Stomach (tissue), 9 donors: ENCODE measurements around the gene STPG4. TPM values are rescaled to one million over a fixed set of nuclear protein-coding genes. Genes with fewer than 3 reads are reported as not detected.

Source experiments
- DNase-seq, 2 donors: peaks; one replicate each; pipeline versions ENCODE4 v3.0.0 to v3.0.0-alpha.2; 2013 to 2019
- H3K27ac ChIP-seq, 5 donors: fragments of 200-600 bp in 4 of 5; sonication (generic) in 4 of 5; one replicate each; pipeline ENCODE4 v1.5.1; 2013 to 2019; ENCODE audit warnings: mild to moderate bottlenecking in 1 of 5, moderate library complexity in 1 of 5
- H3K27me3 ChIP-seq, 3 donors: fragments of 200-600 bp; sonication (generic); one replicate each; pipeline ENCODE4 v1.5.1; 2017 to 2019; ENCODE audit warnings: mixed run types in 1 of 3
- H3K36me3 ChIP-seq, 4 donors: fragments of 200-600 bp; sonication (generic); 1 replicate in 3 of 4; 2 replicates in 1 of 4; pipeline ENCODE4 v1.5.1; 2016 to 2019
- H3K4me1 ChIP-seq, 4 donors: fragments of 200-600 bp; sonication (generic); one replicate each; pipeline ENCODE4 v1.5.1; 2016 to 2019
- H3K4me3 ChIP-seq, 4 donors: fragments of 200-600 bp; sonication (generic) in 3 of 4; one replicate each; pipeline ENCODE4 v1.5.1; 2016 to 2019; ENCODE audit warnings: mild to moderate bottlenecking in 1 of 4
- H3K9me3 ChIP-seq, 4 donors: fragments of 200-600 bp; sonication (generic); one replicate each; pipeline ENCODE4 v1.5.1; 2016 to 2019
- EP300 ChIP-seq: sonication (generic); formaldehyde crosslinking; IDR thresholded peaks from one replicate; pipeline ENCODE4 v1.6.1; 2017; ENCODE audit warnings: antibody characterized with exemption
- POLR2A ChIP-seq, 4 donors: fragments of 450-650 bp; IDR thresholded peaks; one replicate each; pipeline ENCODE4 v1.6.1; 2016; ENCODE audit warnings: antibody characterized with exemption in 4 of 4, control low read depth in 2 of 4, mild to moderate bottlenecking in 1 of 4, moderate library complexity in 1 of 4
- POLR2AphosphoS5 ChIP-seq, 3 donors: sonication (generic); formaldehyde crosslinking; IDR thresholded peaks; one replicate each; pipeline ENCODE4 v1.6.1; 2016; ENCODE audit warnings: antibody characterized with exemption in 3 of 3
- WGBS, 5 donors: extraction: QIAGEN DNeasy Blood & Tissue Kit in 3 of 5; methylation state at CpG; one replicate each; pipeline versions ENCODE4 v1.1.5 to v1.1.7; 2013 to 2018; 5-methylcytosine and 5-hydroxymethylcytosine counted together
- intact Hi-C: fragments of 100-400 bp; cut with DNase I; formaldehyde crosslinking; loops from one replicate; pipeline ENCODE4 v1.15.1; 2023; ENCODE audit warnings: low total_unique reads
- polyA plus RNA-seq, 3 donors: library from polyadenylated mRNA; stranded (reverse); fragments of 200-250 nt; gene quantifications; one replicate each; pipeline ENCODE4 v1.2.3, GENCODE V29; 2013
- total RNA-seq, 5 donors: library from RNA; depleted of rRNA; stranded (reverse); fragments of >200 nt; gene quantifications; one replicate each; pipeline versions ENCODE4 v1.1.0 to v1.2.3, GENCODE V29; 2014 to 2016
- TF ChIP-seq, protein P1 (sequence below), 7 experiments: fragments of 450-650 bp in 4 of 7; fragments of 200-600 bp in 3 of 7; sonication (generic) in 3 of 7; IDR thresholded peaks; one replicate each; pipeline ENCODE4 v1.5.1; 2016 to 2019; ENCODE audit warnings: antibody characterized with exemption in 7 of 7, control low read depth in 2 of 7, mild to moderate bottlenecking in 1 of 7
- donor health status: healthy with polysubstance abuse.
- donor health status: Bipolar disorder and iron deficiency.
- donor health status: healthy.

Gene STPG4
- total and polyA plus RNA-seq, 8 donors, result not detected

DNA sequence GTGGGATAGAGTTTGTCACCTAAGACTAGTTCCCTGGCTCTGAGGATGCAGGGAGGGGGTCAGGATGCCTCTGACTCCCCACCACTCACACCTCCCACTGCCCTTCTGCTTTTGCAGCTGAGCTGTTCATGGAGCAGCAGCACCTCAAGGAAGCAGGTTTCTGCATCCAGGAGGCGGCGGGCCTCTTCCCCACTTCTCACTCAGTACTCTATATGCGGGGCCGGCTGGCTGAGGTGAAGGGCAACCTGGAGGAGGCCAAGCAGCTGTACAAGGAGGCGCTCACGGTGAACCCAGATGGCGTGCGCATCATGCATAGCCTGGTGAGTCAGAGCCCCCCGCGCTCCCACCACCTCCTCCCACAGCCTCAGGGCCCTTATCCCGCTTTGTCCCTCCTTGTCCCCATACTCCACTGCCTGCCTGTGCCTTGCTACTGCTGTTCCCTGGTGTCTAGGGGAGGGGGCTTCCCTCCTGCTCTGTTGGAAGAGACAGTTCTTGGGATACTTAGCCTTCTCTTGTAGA, 94.4 kb downstream of the STPG4 start:
- intact Hi-C loops, result no loop called here
- no peak overlapping the region for H3K27ac ChIP-seq
- WGBS, 5 donors, result 95 to 100% (median 99%) methylated on average over 11 of the region's 11 CpGs
- H3K4me1 ChIP-seq, result peaks cover 33 to 75% (median 53%) of the 10 kb centered on the region in 4 donors
- TF ChIP-seq, protein P1, sequence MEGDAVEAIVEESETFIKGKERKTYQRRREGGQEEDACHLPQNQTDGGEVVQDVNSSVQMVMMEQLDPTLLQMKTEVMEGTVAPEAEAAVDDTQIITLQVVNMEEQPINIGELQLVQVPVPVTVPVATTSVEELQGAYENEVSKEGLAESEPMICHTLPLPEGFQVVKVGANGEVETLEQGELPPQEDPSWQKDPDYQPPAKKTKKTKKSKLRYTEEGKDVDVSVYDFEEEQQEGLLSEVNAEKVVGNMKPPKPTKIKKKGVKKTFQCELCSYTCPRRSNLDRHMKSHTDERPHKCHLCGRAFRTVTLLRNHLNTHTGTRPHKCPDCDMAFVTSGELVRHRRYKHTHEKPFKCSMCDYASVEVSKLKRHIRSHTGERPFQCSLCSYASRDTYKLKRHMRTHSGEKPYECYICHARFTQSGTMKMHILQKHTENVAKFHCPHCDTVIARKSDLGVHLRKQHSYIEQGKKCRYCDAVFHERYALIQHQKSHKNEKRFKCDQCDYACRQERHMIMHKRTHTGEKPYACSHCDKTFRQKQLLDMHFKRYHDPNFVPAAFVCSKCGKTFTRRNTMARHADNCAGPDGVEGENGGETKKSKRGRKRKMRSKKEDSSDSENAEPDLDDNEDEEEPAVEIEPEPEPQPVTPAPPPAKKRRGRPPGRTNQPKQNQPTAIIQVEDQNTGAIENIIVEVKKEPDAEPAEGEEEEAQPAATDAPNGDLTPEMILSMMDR (IDR thresholded peaks at IDR 0.05), result no peak
- H3K4me3 ChIP-seq, result no peak overlapping the region
- no peak for DNase-seq
- no peaks in the 10 kb centered on the region for H3K27me3 ChIP-seq
- H3K9me3 ChIP-seq, result no peaks in the 10 kb centered on the region
- H3K36me3 ChIP-seq, result peaks cover 0 to 17% (median 13%) of the 10 kb centered on the region in 4 donors

DNA sequence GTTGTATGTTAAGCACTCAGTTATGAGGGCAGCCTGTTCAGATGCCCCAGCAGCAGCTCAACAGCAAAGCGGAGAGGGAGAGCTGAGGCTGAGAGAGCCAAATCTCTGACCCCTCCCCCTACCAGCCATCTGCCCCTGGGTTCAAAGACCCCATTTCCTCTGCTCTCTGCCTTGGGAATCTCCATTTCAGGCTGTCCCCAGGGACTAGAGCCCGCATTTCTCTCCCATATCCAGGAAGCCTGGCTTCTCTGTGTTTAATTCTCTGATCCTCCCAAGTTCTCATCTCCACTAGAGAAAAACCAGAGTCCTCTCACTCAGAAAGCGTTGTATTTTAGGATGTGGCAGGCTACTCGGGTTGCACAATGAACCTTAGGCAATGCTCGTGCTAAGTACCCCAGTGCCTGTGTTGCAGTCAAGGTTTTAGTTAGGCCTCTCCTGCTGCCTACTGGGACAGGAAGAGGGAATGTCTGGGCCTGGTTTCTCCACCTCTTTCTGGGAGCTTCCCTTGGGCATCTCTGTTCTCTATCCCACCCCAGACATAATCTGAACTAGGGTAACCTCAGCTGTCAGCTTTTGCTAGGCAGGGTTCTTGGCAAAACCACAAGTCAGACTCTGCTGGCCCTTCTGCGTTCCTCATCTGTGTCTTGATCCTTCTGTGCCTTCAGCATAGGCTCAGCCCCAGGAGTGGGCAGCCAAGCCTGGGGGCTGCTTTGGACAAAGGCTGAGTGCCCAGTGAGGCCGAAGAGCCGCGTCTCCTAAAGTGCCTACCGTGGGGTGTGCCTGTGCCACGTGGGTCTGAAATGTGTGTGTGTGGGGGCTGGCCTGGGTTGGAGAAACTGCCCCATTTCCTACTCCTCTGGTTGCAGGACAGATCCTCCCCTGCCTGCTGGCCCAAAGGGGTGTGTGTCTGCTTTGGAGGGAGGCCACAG, 96.8 kb downstream of the STPG4 start:
- no peak for DNase-seq

DNA sequence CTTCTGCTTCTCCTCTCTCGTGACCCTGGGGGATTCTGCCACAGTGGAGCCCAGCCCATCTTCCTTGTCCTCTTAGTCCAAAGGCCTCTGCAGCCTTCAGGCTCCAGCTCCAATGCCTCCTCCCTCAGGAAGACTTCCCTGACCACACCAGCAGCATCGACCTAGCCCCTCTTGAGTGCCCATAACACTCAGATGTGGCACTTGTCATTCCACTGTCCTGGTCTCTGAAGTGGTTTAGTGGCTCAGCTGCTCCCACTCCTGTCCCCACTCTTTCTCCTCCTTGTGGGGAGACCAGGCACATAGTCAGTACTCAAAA, 97.5 kb downstream of the STPG4 start:
- DNase-seq, result no peak
- WGBS, 5 donors, result 60 to 84% (median 73%) methylated on average over 2 of the region's 2 CpGs
- Histone ChIP-seq H3K9me3 (no peaks in the 10 kb centered on the region), H3K27me3 (no peaks in the 10 kb centered on the region), H3K4me3 (no peak overlapping the region), H3K36me3 (peaks cover 0 to 35% (median 26%) of the 10 kb centered on the region in 4 donors), H3K27ac (peak overlapping the region in 4 of 5 donors; percentile 69 to 87 (median 80)), H3K4me1 (peaks cover 31 to 67% (median 48%) of the 10 kb centered on the region in 4 donors)
- TF ChIP-seq POLR2AphosphoS5 (IDR thresholded peaks at IDR 0.05) (no peak), EP300 (no peak)
- intact Hi-C loops, result no loop called here

More for the DNA sequence above, 96.8 kb downstream of the STPG4 start:
- Histone ChIP-seq H3K4me3 (no peak overlapping the region), H3K27ac (peak overlapping the region; percentile 24 to 87 (median 79)), H3K27me3 (no peaks in the 10 kb centered on the region), H3K36me3 (peaks cover 0 to 33% (median 20%) of the 10 kb centered on the region in 4 donors), H3K9me3 (no peaks in the 10 kb centered on the region), H3K4me1 (peaks cover 31 to 72% (median 51%) of the 10 kb centered on the region in 4 donors)
- TF ChIP-seq EP300 (peak; percentile 50), POLR2A (IDR thresholded peaks at IDR 0.05) (no peak), POLR2AphosphoS5 (IDR thresholded peaks at IDR 0.05) (peak; percentile 66 to 87 (median 77))
- TF ChIP-seq, protein P1 (IDR thresholded peaks at IDR 0.05), result no peak
- intact Hi-C loops, result no loop called here
- 47 to 77% (median 73%) methylated on average over 11 of the region's 11 CpGs for WGBS, 5 donors

DNA sequence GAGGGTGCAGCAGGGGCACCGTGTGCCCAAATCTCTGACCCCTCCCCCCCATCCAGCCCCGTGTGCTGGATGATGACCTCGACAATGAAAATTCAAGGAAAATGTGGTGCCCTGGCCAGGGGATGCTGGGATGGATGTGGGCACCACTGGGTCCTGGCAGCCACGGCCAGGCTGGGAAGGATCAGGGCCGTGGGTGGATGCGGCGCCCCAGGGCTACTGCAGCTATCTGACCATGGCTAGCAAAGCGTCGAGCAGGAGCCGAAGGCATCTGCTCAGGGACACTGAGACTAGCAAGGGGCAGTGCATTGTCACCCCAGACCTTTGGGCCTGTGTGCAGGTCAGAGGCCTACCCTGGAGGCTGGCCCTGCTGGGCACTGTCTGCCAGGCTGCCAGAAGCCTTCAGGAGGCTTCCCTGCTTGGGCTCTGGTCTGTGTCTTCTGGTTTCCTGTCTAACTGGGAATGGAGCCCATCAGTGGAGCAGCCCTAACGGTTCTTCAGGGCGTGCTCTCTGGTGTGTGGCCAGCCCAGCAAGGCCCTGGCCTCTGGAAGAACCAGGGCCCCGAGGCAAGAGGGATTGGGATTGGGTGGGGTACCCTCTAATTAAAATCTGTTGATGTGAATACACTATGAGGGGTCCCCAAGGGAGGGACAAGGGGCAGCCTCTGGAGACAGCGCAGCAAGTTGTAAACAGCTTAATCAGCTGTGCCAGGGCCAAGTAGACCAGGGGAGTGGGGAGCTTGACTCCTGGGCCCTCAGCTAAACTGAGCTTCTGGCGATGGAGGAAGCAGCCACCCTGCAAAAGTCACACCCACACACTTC, 98.0 kb downstream of the STPG4 start:
- Histone ChIP-seq H3K27ac (peak overlapping the region in 4 of 5 donors; percentile 69 to 87 (median 80)), H3K4me1 (peaks cover 26 to 61% (median 45%) of the 10 kb centered on the region in 4 donors), H3K36me3 (peaks cover 0 to 38% (median 31%) of the 10 kb centered on the region in 4 donors), H3K9me3 (no peaks in the 10 kb centered on the region), H3K4me3 (no peak overlapping the region), H3K27me3 (no peaks in the 10 kb centered on the region)
- TF ChIP-seq, protein P1 (IDR thresholded peaks at IDR 0.05), result no peak
- TF ChIP-seq POLR2AphosphoS5 (IDR thresholded peaks at IDR 0.05) (no peak), POLR2A (IDR thresholded peaks at IDR 0.05) (no peak), EP300 (no peak)
- no peak for DNase-seq
- intact Hi-C loops, result no loop called here
- 55 to 82% (median 68%) methylated on average over 10 to 15 of the region's 15 CpGs for WGBS, 5 donors
